ENCODE results near the gene KIF12.

GRCh38 chr9:114069476-114070187 lies 29.5 kb downstream of the KIF12 start:
- TF ChIP-seq EZH2 (IDR thresholded peaks at IDR 0.05; ENCODE audit: low read length, unreplicated experiment) = no peak
- TF ChIP-seq, protein P1, sequence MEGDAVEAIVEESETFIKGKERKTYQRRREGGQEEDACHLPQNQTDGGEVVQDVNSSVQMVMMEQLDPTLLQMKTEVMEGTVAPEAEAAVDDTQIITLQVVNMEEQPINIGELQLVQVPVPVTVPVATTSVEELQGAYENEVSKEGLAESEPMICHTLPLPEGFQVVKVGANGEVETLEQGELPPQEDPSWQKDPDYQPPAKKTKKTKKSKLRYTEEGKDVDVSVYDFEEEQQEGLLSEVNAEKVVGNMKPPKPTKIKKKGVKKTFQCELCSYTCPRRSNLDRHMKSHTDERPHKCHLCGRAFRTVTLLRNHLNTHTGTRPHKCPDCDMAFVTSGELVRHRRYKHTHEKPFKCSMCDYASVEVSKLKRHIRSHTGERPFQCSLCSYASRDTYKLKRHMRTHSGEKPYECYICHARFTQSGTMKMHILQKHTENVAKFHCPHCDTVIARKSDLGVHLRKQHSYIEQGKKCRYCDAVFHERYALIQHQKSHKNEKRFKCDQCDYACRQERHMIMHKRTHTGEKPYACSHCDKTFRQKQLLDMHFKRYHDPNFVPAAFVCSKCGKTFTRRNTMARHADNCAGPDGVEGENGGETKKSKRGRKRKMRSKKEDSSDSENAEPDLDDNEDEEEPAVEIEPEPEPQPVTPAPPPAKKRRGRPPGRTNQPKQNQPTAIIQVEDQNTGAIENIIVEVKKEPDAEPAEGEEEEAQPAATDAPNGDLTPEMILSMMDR (conservative IDR thresholded peaks at IDR 0.05; ENCODE audit: low read depth, low read length) = no peak

Measured in PC-3 (cell line).